Loucy (cell line): ENCODE data around the gene RPS6KB2.
A peak's percentile ranks its signal among the peaks of the same experiment; 100 is the strongest.
"Not testable (repeated sequence)": the region's sequence is repeated elsewhere in the genome, so short reads cannot be mapped to it uniquely, and the experiment has no call there.

Experiments used
- H2AFZ ChIP-seq: fragments of 200-600 bp; sonication (generic); 2 replicates; pipeline ENCODE4 v1.6.0; 2016; ENCODE audit warnings: antibody characterized with exemption, mild to moderate bottlenecking, low read length, moderate library complexity
- H3F3A ChIP-seq: fragments of 200-600 bp; 2 replicates; pipeline ENCODE4 v1.6.0; 2016; ENCODE audit warnings: antibody characterized with exemption, low read depth, mild to moderate bottlenecking
- H3K27me3 ChIP-seq: fragments of 200-600 bp; sonication (generic); 2 replicates; pipeline ENCODE4 v1.6.1; 2014; ENCODE audit warnings: low read length, mild to moderate bottlenecking; ENCODE audit not compliant: insufficient read depth, poor library complexity, severe bottlenecking
- H3K36me3 ChIP-seq: fragments of 200-600 bp; sonication (generic); 2 replicates; pipeline ENCODE4 v1.6.1; 2016; ENCODE audit warnings: low read length; ENCODE audit not compliant: insufficient read depth
- H3K4me1 ChIP-seq: fragments of 200-600 bp; sonication (generic); 2 replicates; pipeline ENCODE4 v1.5.1; 2014; ENCODE audit warnings: low read length, mild to moderate bottlenecking; ENCODE audit not compliant: insufficient read depth, poor library complexity, severe bottlenecking
- H3K4me2 ChIP-seq: fragments of 200-600 bp; sonication (generic); 2 replicates; pipeline ENCODE4 v1.6.0; 2014; ENCODE audit warnings: antibody characterized with exemption, low read length, low read depth, mild to moderate bottlenecking; ENCODE audit not compliant: poor library complexity, severe bottlenecking
- H3K4me3 ChIP-seq: fragments of 200-600 bp; sonication (generic); 2 replicates; pipeline ENCODE4 v1.5.1; 2014; ENCODE audit warnings: low read length, mild to moderate bottlenecking, mixed read lengths; ENCODE audit not compliant: poor library complexity, severe bottlenecking
- H3K79me2 ChIP-seq: fragments of 200-600 bp; sonication (generic); 2 replicates; pipeline ENCODE4 v1.6.1; 2014; ENCODE audit warnings: low read length; ENCODE audit not compliant: insufficient read depth
- H3K9ac ChIP-seq: fragments of 200-600 bp; sonication (generic); 2 replicates; pipeline ENCODE4 v1.6.0; 2014; ENCODE audit warnings: mild to moderate bottlenecking, low read depth, low read length, moderate library complexity; ENCODE audit not compliant: poor library complexity, severe bottlenecking
- H3K9me2 ChIP-seq: fragments of 200-600 bp; sonication (generic); replicated peaks from 2 replicates; pipeline ENCODE4 v1.6.1; 2016; ENCODE audit warnings: low read depth, low read length, mixed read lengths
- H3K9me3 ChIP-seq: fragments of 200-600 bp; sonication (generic); 2 replicates; pipeline ENCODE4 v1.6.1; 2014; ENCODE audit warnings: mild to moderate bottlenecking, antibody characterized with exemption, low read length, low read depth; ENCODE audit not compliant: insufficient read depth
- H4K20me1 ChIP-seq: fragments of 200-600 bp; sonication (generic); 2 replicates; pipeline ENCODE4 v1.6.0; 2014; ENCODE audit warnings: antibody characterized with exemption, low read length, mild to moderate bottlenecking; ENCODE audit not compliant: insufficient read depth, poor library complexity, severe bottlenecking
- CTCF ChIP-seq: fragments of 200-600 bp; sonication (generic); conservative IDR thresholded peaks from 2 replicates; pipeline ENCODE4 v1.5.1; 2014; ENCODE audit warnings: mild to moderate bottlenecking, antibody characterized with exemption, low read length
- EZH2phosphoT487 ChIP-seq: fragments of 200-600 bp; IDR thresholded peaks from 2 replicates; pipeline ENCODE4 v1.6.1; 2018; ENCODE audit warnings: antibody characterized with exemption, mild to moderate bottlenecking, moderate library complexity, borderline replicate concordance

RPS6KB2 gene

GRCh38 chr11:67463680-67464410 lies 35.6 kb downstream of the RPS6KB2 start:
- H3K79me2 ChIP-seq, result peaks cover 40% of the 10 kb centered on the region
- TF ChIP-seq EZH2phosphoT487 (no peak), CTCF (no peak)
- no peaks in the 10 kb centered on the region for H3K9me2 ChIP-seq
- H4K20me1 ChIP-seq, result no peaks in the 10 kb centered on the region
- peak overlapping the region; percentile 68; the same call in 1 of the 2 replicates for H2AFZ ChIP-seq
- H3K27me3 ChIP-seq, result no peaks in the 10 kb centered on the region
- peaks cover 42% of the 10 kb centered on the region for H3K4me1 ChIP-seq
- H3K9ac ChIP-seq, result peak overlapping the region; percentile 98
- H3K4me3 ChIP-seq, result peak overlapping the region; percentile 90
- no peaks in the 10 kb centered on the region for H3K9me3 ChIP-seq
- peaks cover 4% of the 10 kb centered on the region; the same call in 1 of the 2 replicates for H3F3A ChIP-seq
- H3K36me3 ChIP-seq, result no peaks in the 10 kb centered on the region
- peak overlapping the region; percentile 74 for H3K4me2 ChIP-seq

- Histone ChIP-seq H3K4me3 (peak overlapping the region; percentile 90), H3F3A (peaks cover 4% of the 10 kb centered on the region; the same call in 1 of the 2 replicates), H3K9me3 (no peaks in the 10 kb centered on the region), H3K36me3 (no peaks in the 10 kb centered on the region), H3K4me2 (peak overlapping the region; percentile 92), H4K20me1 (no peaks in the 10 kb centered on the region), H3K4me1 (peaks cover 46% of the 10 kb centered on the region), H3K27me3 (no peaks in the 10 kb centered on the region), H3K9me2 (no peaks in the 10 kb centered on the region), H3K9ac (peak overlapping the region; percentile 98), H3K79me2 (peaks cover 41% of the 10 kb centered on the region), H2AFZ (peak overlapping the region; percentile 68)
- no peak for TF ChIP-seq CTCF
- TF ChIP-seq EZH2phosphoT487, result no peak
Observed at GRCh38 chr11:67464411-67465188, 36.3 kb downstream of the RPS6KB2 start.

- Histone ChIP-seq H3K9ac (peak overlapping the region; percentile 98), H2AFZ (peak overlapping the region; percentile 63; the same call in 1 of the 2 replicates), H3K9me3 (no peaks in the 10 kb centered on the region), H3K4me2 (peak overlapping the region; percentile 92), H4K20me1 (no peaks in the 10 kb centered on the region), H3K4me3 (peak overlapping the region; percentile 90), H3K79me2 (peaks cover 41% of the 10 kb centered on the region), H3K36me3 (no peaks in the 10 kb centered on the region), H3K9me2 (no peaks in the 10 kb centered on the region), H3K27me3 (no peaks in the 10 kb centered on the region), H3F3A (peaks cover 4% of the 10 kb centered on the region; the same call in 1 of the 2 replicates), H3K4me1 (peaks cover 47% of the 10 kb centered on the region)
- TF ChIP-seq CTCF (no peak), EZH2phosphoT487 (no peak)
Observed at GRCh38 chr11:67465189-67465510, 36.9 kb downstream of the RPS6KB2 start.

GRCh38 chr11:67465530-67465929 lies 37.2 kb downstream of the RPS6KB2 start:
- H3K27me3 ChIP-seq, H3K9me3 ChIP-seq, H3K9me2 ChIP-seq, H3F3A ChIP-seq, H2AFZ ChIP-seq, H4K20me1 ChIP-seq, H3K36me3 ChIP-seq: not testable (repeated sequence)
- Histone ChIP-seq H3K4me3 (peak overlapping the region; percentile 90), H3K4me1 (peaks cover 47% of the 10 kb centered on the region), H3K9ac (peak overlapping the region; percentile 98), H3K4me2 (peak overlapping the region; percentile 92), H3K79me2 (peaks cover 41% of the 10 kb centered on the region)
